Neural progenitor cell (in vitro differentiated cells): ENCODE measurements around the gene CHD2.

Experiments used
- CTCF ChIP-seq: fragments of 200-600 bp; sonication (generic); IDR thresholded peaks from 2 replicates; pipeline ENCODE4 v1.5.1; 2017; ENCODE audit warnings: antibody characterized with exemption, mild to moderate bottlenecking
- EZH2 ChIP-seq: fragments of 200-600 bp; sonication (generic); IDR thresholded peaks from 2 replicates; pipeline ENCODE4 v1.6.1; 2017; ENCODE audit warnings: antibody characterized with exemption, mild to moderate bottlenecking, moderate library complexity
- EZH2phosphoT487 ChIP-seq: fragments of 200-600 bp; sonication (generic); IDR thresholded peaks from 2 replicates; pipeline ENCODE4 v1.6.1; 2017; ENCODE audit warnings: antibody characterized with exemption

GRCh38 chr15:92907229-92907628 lies 7.1 kb downstream of the CHD2 start:
- TF ChIP-seq CTCF (no peak), EZH2phosphoT487 (no peak), EZH2 (no peak)
